GM12878 (cell line): ENCODE data around the gene PRKAG2. TPM values are rescaled to one million over a fixed set of nuclear protein-coding genes. Genes with fewer than 3 reads are reported as not detected.

ENCODE experiments used
- ATAC-seq: fragments of 200-7000 bp; cut with Tn5 transposase; 3 replicates; pipeline ENCODE4 v1.9.1; 2020; ENCODE audit warnings: mild to moderate bottlenecking, moderate library complexity
- BruUV-seq: library from RNA; stranded (reverse); fragments of 400-500 nt; replicated peaks from 2 replicates; lab custom pipeline; 2021; lab: Mats Ljungman, UMichigan
- CTCF ChIA-PET: fragments of 300-600 bp; sonication (Branson Sonifier 250); formaldehyde crosslinking; extraction: SDS; loops from one replicate; lab custom pipeline; 2021; ENCODE audit warnings: inconsistent platforms; lab: Yijun Ruan, JAX
- POLR2A ChIA-PET: fragments of 350-600 bp; formaldehyde crosslinking; extraction: SDS; loops from one replicate; lab custom pipeline; 2021; ENCODE audit warnings: inconsistent platforms; lab: Charles Lee
- RAD21 ChIA-PET: fragments of 300-600 bp; sonication (Branson Sonifier 250); formaldehyde crosslinking; loops from one replicate; lab custom pipeline; 2023; ENCODE audit warnings: antibody characterized with exemption; ENCODE audit not compliant: unreplicated experiment; lab: Charles Lee
- SMC1A ChIA-PET: fragments of 300-600 bp; sonication (Branson Sonifier 250); formaldehyde crosslinking; loops from one replicate; lab custom pipeline; 2023; ENCODE audit not compliant: unreplicated experiment, uncharacterized antibody; lab: Charles Lee
- DNase-seq: peaks from one replicate; pipeline ENCODE4 v3.0.0-alpha.2; 2011; ENCODE audit warnings: low read depth, low spot score
- FAIRE-seq: peaks from 3 replicates; lab custom pipeline; 2011; peaks lifted over from hg19 to GRCh38; lab: Jason Lieb, UNC
- H2AFZ ChIP-seq: 2 replicates; pipeline ENCODE4 v1.6.0; 2011; ENCODE audit warnings: low read depth, low read length, control low read depth; ENCODE audit not compliant: control insufficient read depth
- H3K27ac ChIP-seq: 2 replicates; pipeline ENCODE4 v1.5.1; 2011; ENCODE audit warnings: control low read depth; ENCODE audit not compliant: control insufficient read depth, insufficient read depth
- H3K27me3 ChIP-seq, 2 experiments: replicated peaks in 1 of 2; 2 replicates each; pipeline versions ENCODE4 v1.6.0 to v1.6.1; 2011; ENCODE audit warnings: low read length in 1 of 2; ENCODE audit not compliant: control insufficient read depth in 2 of 2, insufficient read depth in 2 of 2
- H3K36me3 ChIP-seq, 2 experiments: 2 replicates each; pipeline ENCODE4 v1.5.1; 2011; ENCODE audit warnings: low read length in 1 of 2; ENCODE audit not compliant: control insufficient read depth in 2 of 2, insufficient read depth in 2 of 2
- H3K4me1 ChIP-seq: 2 replicates; pipeline ENCODE4 v1.6.1; 2011; ENCODE audit warnings: mild to moderate bottlenecking, low read length, moderate library complexity, mixed read lengths; ENCODE audit not compliant: control insufficient read depth, insufficient read depth
- H3K4me2 ChIP-seq: 2 replicates; pipeline ENCODE4 v1.6.0; 2011; ENCODE audit warnings: control low read depth; ENCODE audit not compliant: control insufficient read depth, insufficient read depth
- H3K4me3 ChIP-seq: fragments of 200-600 bp; sonication (generic); 2 replicates; pipeline ENCODE4 v1.5.1; 2016
- H3K79me2 ChIP-seq: 2 replicates; pipeline ENCODE4 v1.6.0; 2011; ENCODE audit warnings: low read length; ENCODE audit not compliant: control insufficient read depth, insufficient read depth
- H3K9ac ChIP-seq: 2 replicates; pipeline ENCODE4 v1.8.0; 2011; ENCODE audit warnings: low read length, control low read depth, mixed read lengths; ENCODE audit not compliant: control insufficient read depth, insufficient read depth
- H3K9me3 ChIP-seq: replicated peaks from 3 replicates; pipeline ENCODE4 v1.5.1; 2011; ENCODE audit warnings: mild to moderate bottlenecking, low read length; ENCODE audit not compliant: control insufficient read depth, insufficient read depth
- H4K20me1 ChIP-seq: 2 replicates; pipeline ENCODE4 v1.6.0; 2011; ENCODE audit not compliant: control insufficient read depth, insufficient read depth
- CBX5 ChIP-seq: sonication (generic); IDR thresholded peaks from 2 replicates; pipeline ENCODE4 v1.6.1; 2016; ENCODE audit warnings: low read depth, moderate library complexity, mild to moderate bottlenecking, inconsistent platforms
- ESRRA ChIP-seq: IDR thresholded peaks from 2 replicates; pipeline ENCODE4 v1.6.1; 2012; ENCODE audit warnings: mild to moderate bottlenecking, low read length, improper control_type of control experiment
- ETV6 ChIP-seq, 2 experiments: fragments of 450-650 bp in 1 of 2; IDR thresholded peaks in 1 of 2; conservative IDR thresholded peaks in 1 of 2; 2 replicates each; pipeline ENCODE4 v1.6.1; 2014; ENCODE audit warnings: antibody characterized with exemption in 1 of 2, borderline replicate concordance in 1 of 2, low read depth in 1 of 2, mild to moderate bottlenecking in 1 of 2, moderate library complexity in 1 of 2
- NBN ChIP-seq: fragments of 450-650 bp; IDR thresholded peaks from 2 replicates; pipeline ENCODE4 v1.6.1; 2016
- RCOR1 ChIP-seq: conservative IDR thresholded peaks from 2 replicates; pipeline ENCODE4 v1.6.1; 2012; ENCODE audit warnings: low read depth, low read length, improper control_type of control experiment
- SP1 ChIP-seq: IDR thresholded peaks from one replicate; pipeline ENCODE4 v1.6.1; 2011; ENCODE audit warnings: low read depth, low read length
- SREBF1 ChIP-seq: IDR thresholded peaks from 2 replicates; pipeline ENCODE4 v1.6.1; 2012; ENCODE audit warnings: mild to moderate bottlenecking, low read length
- SUZ12 ChIP-seq: fragments of 200-600 bp; sonication (generic); IDR thresholded peaks from one replicate; pipeline ENCODE4 v1.6.1; 2018; ENCODE audit warnings: antibody characterized with exemption, mild to moderate bottlenecking; ENCODE audit not compliant: unreplicated experiment
- TAF1 ChIP-seq: IDR thresholded peaks from 2 replicates; pipeline ENCODE4 v1.6.1; 2011; ENCODE audit warnings: mild to moderate bottlenecking, low read depth, low read length, borderline replicate concordance
- ZNF384 ChIP-seq: IDR thresholded peaks from 2 replicates; pipeline ENCODE4 v1.6.1; 2012; ENCODE audit warnings: low read depth, mild to moderate bottlenecking, low read length, improper control_type of control experiment, borderline replicate concordance
- WGBS: methylation state at CpG from one replicate; pipeline ENCODE4 v1.1.6; 2016; ENCODE audit warnings: low lambda C conversion rate; ENCODE audit not compliant: insufficient replicate concordance, insufficient coverage; ENCODE audit errors: missing lambda C conversion rate; 5-methylcytosine and 5-hydroxymethylcytosine counted together
- in situ Hi-C: fragments of 300-500 bp; cut with MboI; formaldehyde crosslinking; loops from 9 replicates; pipeline ENCODE4 v1.14.3; 2018; ENCODE audit warnings: mixed read lengths
- intact Hi-C: fragments of 100-400 bp; cut with micrococcal nuclease; formaldehyde crosslinking; loops from one replicate; pipeline ENCODE4 v1.14.2; 2022; ENCODE audit not compliant: unreplicated experiment
- polyA plus RNA-seq, 11 experiments: library from polyadenylated mRNA; depleted of rRNA in 4 of 11; unstranded in 6 of 11; stranded (reverse) in 5 of 11; fragments of >200 nt; fragmentation: Nextera tagmentation in 4 of 11; fragmentation: Illumina TruSeq in 1 of 11; extraction: Ambion mirVana in 4 of 11; extraction: Trizol in 1 of 11; gene quantifications; 1 replicate in 1 of 11; 2 replicates in 10 of 11; pipeline versions ENCODE4 v1.2.1 to v1.2.3, GENCODE V29; 2011 to 2016; ENCODE audit warnings: inconsistent platforms in 2 of 11, missing spikeins in 2 of 11, low read depth in 1 of 11
- total RNA-seq, 4 experiments: library from RNA; depleted of rRNA in 3 of 4; stranded (reverse); fragments of >200 nt in 3 of 4; fragmentation: Illumina TruSeq in 1 of 4; extraction: Trizol in 1 of 4; gene quantifications; 2 replicates each; pipeline versions ENCODE4 v1.2.1 to v1.2.3, GENCODE V29; 2013 to 2021
- TF ChIP-seq, protein P1 (sequence below): IDR thresholded peaks from 2 replicates; pipeline ENCODE4 v1.6.1; 2012; ENCODE audit warnings: low read depth, low read length, improper control_type of control experiment
- TF ChIP-seq, protein P2 (sequence below): fragments of 450-650 bp; IDR thresholded peaks from 2 replicates; pipeline ENCODE4 v1.6.1; 2016; ENCODE audit warnings: mild to moderate bottlenecking
- TF ChIP-seq, protein P3 (sequence below): fragments of 450-650 bp; IDR thresholded peaks from 2 replicates; pipeline ENCODE4 v1.6.1; 2017; ENCODE audit warnings: borderline replicate concordance
- TF ChIP-seq, protein P4 (sequence below): IDR thresholded peaks from 2 replicates; pipeline ENCODE4 v1.6.1; 2011; ENCODE audit warnings: borderline replicate concordance, low read depth, mild to moderate bottlenecking, moderate library complexity, low read length; ENCODE audit not compliant: insufficient read depth, poor library complexity, severe bottlenecking

Gene PRKAG2
- total and polyA plus RNA-seq, 10 of the 15 experiments (the other 5 are each of a cell fraction or from before 2014, with no cell fraction given): 3.4 to 8.9 (median 6.8) TPM

DNA sequence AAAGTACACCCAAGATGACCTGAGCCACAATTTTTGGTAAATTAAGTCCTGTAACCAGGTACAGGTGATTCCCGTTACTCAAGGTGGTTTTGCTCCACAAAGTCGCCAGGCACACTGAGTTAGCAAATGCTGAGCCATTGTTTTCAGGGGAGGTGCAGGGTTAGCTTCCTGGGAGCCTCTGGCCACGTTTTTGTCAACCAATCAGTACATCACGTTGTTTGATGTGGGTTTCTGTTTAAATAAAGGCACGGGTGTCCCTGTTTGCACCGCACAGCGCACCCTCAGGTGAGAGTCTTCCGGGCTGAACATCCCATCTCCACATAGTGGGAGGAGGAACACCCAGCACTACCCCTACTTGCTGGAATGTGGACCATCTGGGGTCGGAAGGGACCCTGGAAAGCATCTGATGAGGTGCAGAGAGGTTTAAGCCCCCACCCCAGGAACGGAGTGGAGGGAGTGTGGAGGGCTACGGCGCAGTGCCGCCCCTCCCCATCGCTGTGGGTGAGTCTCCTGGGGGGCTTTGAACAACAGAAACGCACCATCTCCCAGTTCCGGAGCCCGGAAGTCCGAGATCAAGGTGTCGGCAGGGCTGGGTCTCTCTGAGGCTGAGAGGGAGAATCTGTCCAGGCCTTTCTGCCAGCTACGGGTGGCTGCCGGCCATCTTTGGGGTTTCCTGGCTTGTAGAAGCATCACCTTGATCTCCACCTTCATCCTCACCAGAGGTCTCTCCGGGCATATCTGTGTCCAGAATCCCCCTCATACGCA is 42.5 kb downstream of the PRKAG2 start:
- WGBS: 70% methylated on average over 20 of the region's 23 CpGs
- intact Hi-C loops (no loop called here), in situ Hi-C loops (no loop called here)
- DNase-seq (no peak), FAIRE-seq (no peak), ATAC-seq (no peak)
- H3K4me3 ChIP-seq: no peak overlapping the region
- no peaks in the 10 kb centered on the region for H3K27me3 ChIP-seq
- no peak overlapping the region for H2AFZ ChIP-seq
- ChIA-PET POLR2A (no interaction called here), CTCF (no interaction called here), SMC1A (no interaction called here), RAD21 (no interaction called here)
- no TSS peak for BruUV-seq
- TF ChIP-seq, protein P1, sequence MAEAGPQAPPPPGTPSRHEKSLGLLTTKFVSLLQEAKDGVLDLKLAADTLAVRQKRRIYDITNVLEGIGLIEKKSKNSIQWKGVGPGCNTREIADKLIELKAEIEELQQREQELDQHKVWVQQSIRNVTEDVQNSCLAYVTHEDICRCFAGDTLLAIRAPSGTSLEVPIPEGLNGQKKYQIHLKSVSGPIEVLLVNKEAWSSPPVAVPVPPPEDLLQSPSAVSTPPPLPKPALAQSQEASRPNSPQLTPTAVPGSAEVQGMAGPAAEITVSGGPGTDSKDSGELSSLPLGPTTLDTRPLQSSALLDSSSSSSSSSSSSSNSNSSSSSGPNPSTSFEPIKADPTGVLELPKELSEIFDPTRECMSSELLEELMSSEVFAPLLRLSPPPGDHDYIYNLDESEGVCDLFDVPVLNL: no peak
- no peak for TF ChIP-seq ETV6 (conservative IDR thresholded peaks at IDR 0.05 in 1 of 2, IDR thresholded peaks at IDR 0.05 in 1 of 2; ENCODE audit: borderline replicate concordance in 1 of 2, low read depth in 1 of 2)
- TF ChIP-seq SREBF1: no peak
- TF ChIP-seq TAF1: no peak
- TF ChIP-seq CBX5: no peak
- TF ChIP-seq, protein P2, sequence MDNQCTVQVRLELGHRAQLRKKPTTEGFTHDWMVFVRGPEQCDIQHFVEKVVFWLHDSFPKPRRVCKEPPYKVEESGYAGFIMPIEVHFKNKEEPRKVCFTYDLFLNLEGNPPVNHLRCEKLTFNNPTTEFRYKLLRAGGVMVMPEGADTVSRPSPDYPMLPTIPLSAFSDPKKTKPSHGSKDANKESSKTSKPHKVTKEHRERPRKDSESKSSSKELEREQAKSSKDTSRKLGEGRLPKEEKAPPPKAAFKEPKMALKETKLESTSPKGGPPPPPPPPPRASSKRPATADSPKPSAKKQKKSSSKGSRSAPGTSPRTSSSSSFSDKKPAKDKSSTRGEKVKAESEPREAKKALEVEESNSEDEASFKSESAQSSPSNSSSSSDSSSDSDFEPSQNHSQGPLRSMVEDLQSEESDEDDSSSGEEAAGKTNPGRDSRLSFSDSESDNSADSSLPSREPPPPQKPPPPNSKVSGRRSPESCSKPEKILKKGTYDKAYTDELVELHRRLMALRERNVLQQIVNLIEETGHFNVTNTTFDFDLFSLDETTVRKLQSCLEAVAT: no peak
- no peak for TF ChIP-seq NBN
- no peak for TF ChIP-seq SUZ12
- TF ChIP-seq SP1: no peak
- no peak for TF ChIP-seq ZNF384
- TF ChIP-seq, protein P3, sequence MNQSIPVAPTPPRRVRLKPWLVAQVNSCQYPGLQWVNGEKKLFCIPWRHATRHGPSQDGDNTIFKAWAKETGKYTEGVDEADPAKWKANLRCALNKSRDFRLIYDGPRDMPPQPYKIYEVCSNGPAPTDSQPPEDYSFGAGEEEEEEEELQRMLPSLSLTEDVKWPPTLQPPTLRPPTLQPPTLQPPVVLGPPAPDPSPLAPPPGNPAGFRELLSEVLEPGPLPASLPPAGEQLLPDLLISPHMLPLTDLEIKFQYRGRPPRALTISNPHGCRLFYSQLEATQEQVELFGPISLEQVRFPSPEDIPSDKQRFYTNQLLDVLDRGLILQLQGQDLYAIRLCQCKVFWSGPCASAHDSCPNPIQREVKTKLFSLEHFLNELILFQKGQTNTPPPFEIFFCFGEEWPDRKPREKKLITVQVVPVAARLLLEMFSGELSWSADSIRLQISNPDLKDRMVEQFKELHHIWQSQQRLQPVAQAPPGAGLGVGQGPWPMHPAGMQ: no peak
- TF ChIP-seq RCOR1: no peak
- TF ChIP-seq ESRRA: no peak
- TF ChIP-seq, protein P4, sequence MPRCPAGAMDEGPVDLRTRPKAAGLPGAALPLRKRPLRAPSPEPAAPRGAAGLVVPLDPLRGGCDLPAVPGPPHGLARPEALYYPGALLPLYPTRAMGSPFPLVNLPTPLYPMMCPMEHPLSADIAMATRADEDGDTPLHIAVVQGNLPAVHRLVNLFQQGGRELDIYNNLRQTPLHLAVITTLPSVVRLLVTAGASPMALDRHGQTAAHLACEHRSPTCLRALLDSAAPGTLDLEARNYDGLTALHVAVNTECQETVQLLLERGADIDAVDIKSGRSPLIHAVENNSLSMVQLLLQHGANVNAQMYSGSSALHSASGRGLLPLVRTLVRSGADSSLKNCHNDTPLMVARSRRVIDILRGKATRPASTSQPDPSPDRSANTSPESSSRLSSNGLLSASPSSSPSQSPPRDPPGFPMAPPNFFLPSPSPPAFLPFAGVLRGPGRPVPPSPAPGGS: no peak
- no peaks in the 10 kb centered on the region for H3K79me2 ChIP-seq
- peaks cover 7% of the 10 kb centered on the region for H3K4me1 ChIP-seq
- H4K20me1 ChIP-seq: no peaks in the 10 kb centered on the region
- no peak overlapping the region for H3K27ac ChIP-seq
- H3K36me3 ChIP-seq: no peaks in the 10 kb centered on the region
- H3K9ac ChIP-seq: no peak overlapping the region
- H3K4me2 ChIP-seq: no peak overlapping the region
- no peaks in the 10 kb centered on the region for H3K9me3 ChIP-seq
